AG04449 (cell line): ENCODE results near the gene KRTAP12-3.

Experiments
- CTCF ChIA-PET: fragments of 350-600 bp; formaldehyde crosslinking; extraction: SDS; loops from one replicate; lab custom pipeline; 2021; ENCODE audit warnings: antibody characterized with exemption; lab: Yijun Ruan, JAX
- POLR2A ChIA-PET: fragments of 400-600, 350-600 bp; formaldehyde crosslinking; extraction: SDS; loops from one replicate; lab custom pipeline; 2020; ENCODE audit warnings: antibody characterized with exemption, inconsistent platforms; lab: Yijun Ruan, JAX
- DNase-seq: peaks from one replicate; pipeline ENCODE4 v3.0.0-alpha.2; 2010; ENCODE audit warnings: low read depth, low spot score
- H3K4me3 ChIP-seq: 2 replicates; pipeline ENCODE4 v1.5.1; 2011; ENCODE audit warnings: low read depth, mild to moderate bottlenecking, control low read depth, low read length
- TF ChIP-seq, protein P1 (sequence below): IDR thresholded peaks from one replicate; pipeline ENCODE4 v1.5.1; 2011; ENCODE audit warnings: mild to moderate bottlenecking, moderate library complexity, low read length, control low read depth, inconsistent platforms; ENCODE audit not compliant: insufficient read depth; ENCODE audit errors: missing control alignments

The KRTAP12-3 gene

DNA sequence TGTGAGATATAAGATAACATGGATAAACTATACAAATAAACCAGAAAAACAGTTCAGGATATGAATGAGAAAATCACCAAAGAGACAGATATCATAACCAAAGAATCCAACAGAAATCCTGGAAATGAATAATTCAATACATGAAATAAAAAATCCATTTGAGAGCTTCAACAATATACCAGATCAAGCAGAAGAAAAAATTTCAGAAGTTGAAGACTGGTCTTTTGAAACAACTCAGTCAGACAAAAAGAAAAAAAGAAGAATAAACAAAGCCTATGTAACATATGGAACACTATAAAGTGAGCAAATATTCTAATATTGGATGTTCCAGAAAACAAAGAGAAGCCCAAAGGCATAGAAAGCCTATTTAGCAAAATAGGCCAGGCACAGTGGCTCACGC lies 14.2 kb downstream of the KRTAP12-3 start:
- ChIA-PET CTCF (no interaction called here), POLR2A (no interaction called here)
- no peak for DNase-seq
- TF ChIP-seq, protein P1, sequence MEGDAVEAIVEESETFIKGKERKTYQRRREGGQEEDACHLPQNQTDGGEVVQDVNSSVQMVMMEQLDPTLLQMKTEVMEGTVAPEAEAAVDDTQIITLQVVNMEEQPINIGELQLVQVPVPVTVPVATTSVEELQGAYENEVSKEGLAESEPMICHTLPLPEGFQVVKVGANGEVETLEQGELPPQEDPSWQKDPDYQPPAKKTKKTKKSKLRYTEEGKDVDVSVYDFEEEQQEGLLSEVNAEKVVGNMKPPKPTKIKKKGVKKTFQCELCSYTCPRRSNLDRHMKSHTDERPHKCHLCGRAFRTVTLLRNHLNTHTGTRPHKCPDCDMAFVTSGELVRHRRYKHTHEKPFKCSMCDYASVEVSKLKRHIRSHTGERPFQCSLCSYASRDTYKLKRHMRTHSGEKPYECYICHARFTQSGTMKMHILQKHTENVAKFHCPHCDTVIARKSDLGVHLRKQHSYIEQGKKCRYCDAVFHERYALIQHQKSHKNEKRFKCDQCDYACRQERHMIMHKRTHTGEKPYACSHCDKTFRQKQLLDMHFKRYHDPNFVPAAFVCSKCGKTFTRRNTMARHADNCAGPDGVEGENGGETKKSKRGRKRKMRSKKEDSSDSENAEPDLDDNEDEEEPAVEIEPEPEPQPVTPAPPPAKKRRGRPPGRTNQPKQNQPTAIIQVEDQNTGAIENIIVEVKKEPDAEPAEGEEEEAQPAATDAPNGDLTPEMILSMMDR = no peak
- no peak overlapping the region for H3K4me3 ChIP-seq

DNA sequence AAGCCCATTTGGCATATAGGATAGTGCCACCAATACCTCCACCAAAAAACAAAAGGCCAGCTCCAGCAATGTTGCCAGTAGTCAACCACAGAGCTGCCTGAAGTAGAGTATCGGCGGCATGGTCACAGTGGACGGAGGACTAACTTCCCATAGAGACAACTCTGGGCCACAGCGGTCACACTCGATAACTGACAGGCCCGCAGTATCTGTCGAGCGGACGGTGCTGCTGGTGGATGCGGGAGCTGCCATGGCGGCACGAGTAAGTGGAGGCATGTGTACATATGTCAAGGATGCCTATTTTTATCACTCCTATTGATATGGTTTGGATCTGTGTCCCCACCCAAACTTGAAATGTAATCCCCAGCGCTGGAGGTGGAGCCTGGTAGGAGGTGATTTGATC lies 20.1 kb downstream of the KRTAP12-3 start:
- DNase-seq = no peak
- ChIA-PET POLR2A (no interaction called here), CTCF (no interaction called here)
- H3K4me3 ChIP-seq = no peak overlapping the region
- TF ChIP-seq, protein P1 = no peak

DNA sequence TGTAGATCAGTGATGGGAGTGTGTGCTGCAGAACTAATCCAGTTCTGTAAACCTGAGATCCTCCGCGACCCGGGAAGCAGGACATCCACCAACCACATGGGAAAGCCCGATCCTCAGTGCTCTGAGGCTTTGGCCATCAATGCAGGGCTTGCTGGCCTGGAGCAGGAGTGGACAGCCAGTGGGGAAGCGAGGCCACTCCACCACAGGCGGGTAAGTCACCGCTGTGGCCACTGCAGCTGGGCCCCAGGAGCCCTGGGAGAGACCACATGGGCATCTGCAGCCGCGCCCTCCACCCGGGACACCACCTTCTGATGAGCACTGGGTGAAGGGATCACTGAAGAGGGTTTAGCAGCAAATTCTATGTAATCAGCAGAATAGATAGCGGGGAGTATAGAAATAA lies 23.4 kb downstream of the KRTAP12-3 start:
- POLR2A ChIA-PET = no interaction called here
- no peak for DNase-seq
- TF ChIP-seq, protein P1 = no peak
- CTCF ChIA-PET = no interaction called here
- no peak overlapping the region for H3K4me3 ChIP-seq

DNA sequence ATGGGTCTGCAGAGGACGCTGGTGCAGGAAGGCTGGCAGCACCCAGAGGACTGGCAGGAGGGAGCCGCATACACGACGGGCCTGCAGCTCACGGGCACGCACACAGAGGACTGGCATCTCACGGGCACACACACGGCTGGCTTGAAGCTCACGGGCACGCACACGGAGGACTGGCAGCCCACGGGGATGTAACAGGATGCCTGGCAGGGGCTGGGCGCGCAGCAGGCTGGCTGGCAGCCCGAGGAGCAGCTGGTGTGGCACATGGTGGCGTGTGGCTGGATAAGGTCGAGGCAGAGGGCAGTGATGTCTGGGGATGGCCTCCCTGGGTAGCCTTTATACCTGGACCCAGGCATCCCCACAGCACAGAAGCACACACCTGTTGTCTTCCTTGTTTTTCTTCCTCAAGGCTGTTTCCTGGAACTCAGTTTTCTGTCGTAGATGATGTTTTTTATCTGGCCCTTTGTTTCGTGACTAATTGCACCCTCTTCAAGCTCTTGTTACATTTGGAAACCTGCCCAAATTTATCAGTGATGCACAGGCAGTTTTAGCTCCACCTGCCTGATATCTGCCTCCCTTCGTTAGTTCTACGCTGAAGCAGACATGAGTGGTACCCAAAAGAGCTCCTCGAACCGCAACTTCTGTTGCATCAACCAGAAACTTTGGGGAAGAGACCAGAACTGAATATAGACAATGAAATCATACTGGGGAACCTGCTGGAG lies 24.3 kb downstream of the KRTAP12-3 start, which contains the start of gene KRTAP12-1:
Gene KRTAP12-1, minus strand, starts transcription at position 303 of the 719 bp plus-strand sequence. Its CDS starts 40 bp downstream, at position 263.
- ChIA-PET CTCF (interaction anchor here (1.2 kb wide), 1 partner anchor 13 kb away, joined by 3 read pairs; no protein-coding TSS in a partner anchor), POLR2A (no interaction called here)
- no peak within 1 kb of the TSS for H3K4me3 ChIP-seq
- TF ChIP-seq, protein P1 = no peak
- no peak for DNase-seq

DNA sequence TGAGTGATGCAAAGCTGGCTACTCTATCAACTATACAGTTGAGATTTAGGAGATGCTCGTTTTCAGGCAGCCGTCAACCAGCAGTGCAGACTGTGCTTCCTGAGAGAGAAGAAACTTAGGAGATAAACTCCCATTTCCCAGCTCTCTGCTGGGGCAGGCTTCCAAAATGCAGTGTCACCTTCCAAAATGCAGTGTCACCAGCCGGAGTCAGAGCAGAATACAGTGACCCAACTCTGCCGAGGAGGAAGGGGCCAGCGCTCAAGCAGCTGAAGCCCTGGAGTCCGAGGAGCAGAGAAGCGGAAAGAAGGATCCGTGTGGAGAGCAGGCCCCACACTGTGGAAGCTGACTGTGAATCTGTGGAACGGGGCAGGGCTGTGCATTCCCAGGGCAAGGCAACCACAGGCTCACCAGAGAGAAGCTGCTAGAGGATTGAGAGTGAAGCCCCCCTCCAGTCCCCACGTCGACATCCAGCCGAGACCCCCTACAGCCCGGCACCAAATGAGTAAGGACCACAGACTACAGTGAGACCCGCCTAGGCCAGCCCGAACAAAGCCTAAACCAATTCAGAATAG lies 24.9 kb downstream of the KRTAP12-3 start:
- POLR2A ChIA-PET = no interaction called here
- TF ChIP-seq, protein P1 = no peak

DNA sequence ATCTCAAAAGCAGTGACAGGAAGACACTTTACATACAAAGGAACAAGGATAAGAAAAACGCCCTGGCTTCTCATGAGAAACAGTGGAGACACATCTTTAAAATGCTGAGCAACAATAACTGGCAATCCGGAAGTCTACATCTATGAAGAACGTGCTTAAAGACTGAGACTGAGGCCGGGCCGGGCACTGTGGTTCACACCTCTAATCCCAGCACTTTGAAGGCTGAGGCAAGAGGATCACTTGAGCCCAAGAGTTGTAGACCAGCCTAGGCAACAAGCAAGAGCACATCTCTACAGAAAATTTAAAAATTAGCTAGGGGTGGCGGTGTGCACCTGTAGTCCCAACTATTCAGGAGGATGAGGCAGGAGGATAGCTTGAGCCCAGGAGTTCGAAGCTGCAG lies 26.3 kb downstream of the KRTAP12-3 start:
- ChIA-PET CTCF (no interaction called here), POLR2A (no interaction called here)
- no peak overlapping the region for H3K4me3 ChIP-seq
- TF ChIP-seq, protein P1 = no peak
- no peak for DNase-seq

More for the DNA sequence above, 24.9 kb downstream of the KRTAP12-3 start:
- CTCF ChIA-PET = interaction anchor here (1.2 kb wide), 1 partner anchor 13 kb away, joined by 3 read pairs; no protein-coding TSS in a partner anchor
- no peak for DNase-seq
- H3K4me3 ChIP-seq = no peak overlapping the region
